A549 (cell line): ENCODE measurements around the gene WBP2.

ENCODE experiments used
- EHMT2 ChIP-seq: fragments of 200-600 bp; sonication (generic); IDR thresholded peaks from 2 replicates; pipeline ENCODE4 v1.6.1; 2016; ENCODE audit warnings: antibody characterized with exemption, low read depth, mild to moderate bottlenecking, moderate library complexity
- FOSL2 ChIP-seq, 2 experiments: fragments of 450-650 bp in 1 of 2; fragments of >200 bp in 1 of 2; sonication (Bioruptor Twin) in 1 of 2; formaldehyde crosslinking; IDR thresholded peaks; 2 replicates each; pipeline versions ENCODE4 v1.5.0 to v1.6.1; 2016 to 2020; ENCODE audit warnings: mild to moderate bottlenecking in 1 of 2, moderate library complexity in 1 of 2
- TF ChIP-seq, protein P1 (sequence below): fragments of >200 bp; sonication (Bioruptor Twin); formaldehyde crosslinking; IDR thresholded peaks from 3 replicates; pipeline ENCODE4 v1.5.1; 2016

GRCh38 chr17:75826561-75827307 lies 28.4 kb downstream of the WBP2 start:
- TF ChIP-seq, protein P1, sequence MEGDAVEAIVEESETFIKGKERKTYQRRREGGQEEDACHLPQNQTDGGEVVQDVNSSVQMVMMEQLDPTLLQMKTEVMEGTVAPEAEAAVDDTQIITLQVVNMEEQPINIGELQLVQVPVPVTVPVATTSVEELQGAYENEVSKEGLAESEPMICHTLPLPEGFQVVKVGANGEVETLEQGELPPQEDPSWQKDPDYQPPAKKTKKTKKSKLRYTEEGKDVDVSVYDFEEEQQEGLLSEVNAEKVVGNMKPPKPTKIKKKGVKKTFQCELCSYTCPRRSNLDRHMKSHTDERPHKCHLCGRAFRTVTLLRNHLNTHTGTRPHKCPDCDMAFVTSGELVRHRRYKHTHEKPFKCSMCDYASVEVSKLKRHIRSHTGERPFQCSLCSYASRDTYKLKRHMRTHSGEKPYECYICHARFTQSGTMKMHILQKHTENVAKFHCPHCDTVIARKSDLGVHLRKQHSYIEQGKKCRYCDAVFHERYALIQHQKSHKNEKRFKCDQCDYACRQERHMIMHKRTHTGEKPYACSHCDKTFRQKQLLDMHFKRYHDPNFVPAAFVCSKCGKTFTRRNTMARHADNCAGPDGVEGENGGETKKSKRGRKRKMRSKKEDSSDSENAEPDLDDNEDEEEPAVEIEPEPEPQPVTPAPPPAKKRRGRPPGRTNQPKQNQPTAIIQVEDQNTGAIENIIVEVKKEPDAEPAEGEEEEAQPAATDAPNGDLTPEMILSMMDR = no peak
- TF ChIP-seq EHMT2 (no peak), FOSL2 (IDR thresholded peaks at IDR 0.05) (no peak), FOSL2 (CRISPR knock-in tag; IDR thresholded peaks at IDR 0.05) (no peak)
